ENCODE measurements around the gene NDUFC2. TPM values are rescaled to one million over a fixed set of nuclear protein-coding genes. Genes with fewer than 3 reads are reported as not detected.

Gene NDUFC2
- total RNA-seq, 1 donor from 2014 or later: 112 TPM

GRCh38 chr11:78036313-78036712, 43.3 kb downstream of the NDUFC2 start:
- no peak for DNase-seq (ENCODE audit: low spot score in 2 of 2)
- Histone ChIP-seq H3K9me3 (no peaks in the 10 kb centered on the region), H3K36me3 (no peaks in the 10 kb centered on the region), H3K4me3 (no peak overlapping the region), H3K27me3 (no peaks in the 10 kb centered on the region), H3K27ac (no peak overlapping the region), H3K4me1 (peaks cover 2 to 12% of the 10 kb centered on the region in 2 donors)
- intact Hi-C loops (cut with DNase I): no loop called here
- TF ChIP-seq, protein P1, sequence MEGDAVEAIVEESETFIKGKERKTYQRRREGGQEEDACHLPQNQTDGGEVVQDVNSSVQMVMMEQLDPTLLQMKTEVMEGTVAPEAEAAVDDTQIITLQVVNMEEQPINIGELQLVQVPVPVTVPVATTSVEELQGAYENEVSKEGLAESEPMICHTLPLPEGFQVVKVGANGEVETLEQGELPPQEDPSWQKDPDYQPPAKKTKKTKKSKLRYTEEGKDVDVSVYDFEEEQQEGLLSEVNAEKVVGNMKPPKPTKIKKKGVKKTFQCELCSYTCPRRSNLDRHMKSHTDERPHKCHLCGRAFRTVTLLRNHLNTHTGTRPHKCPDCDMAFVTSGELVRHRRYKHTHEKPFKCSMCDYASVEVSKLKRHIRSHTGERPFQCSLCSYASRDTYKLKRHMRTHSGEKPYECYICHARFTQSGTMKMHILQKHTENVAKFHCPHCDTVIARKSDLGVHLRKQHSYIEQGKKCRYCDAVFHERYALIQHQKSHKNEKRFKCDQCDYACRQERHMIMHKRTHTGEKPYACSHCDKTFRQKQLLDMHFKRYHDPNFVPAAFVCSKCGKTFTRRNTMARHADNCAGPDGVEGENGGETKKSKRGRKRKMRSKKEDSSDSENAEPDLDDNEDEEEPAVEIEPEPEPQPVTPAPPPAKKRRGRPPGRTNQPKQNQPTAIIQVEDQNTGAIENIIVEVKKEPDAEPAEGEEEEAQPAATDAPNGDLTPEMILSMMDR (IDR thresholded peaks at IDR 0.05): no peak

GRCh38 chr11:78034623-78035022, 45.0 kb downstream of the NDUFC2 start:
- intact Hi-C loops (cut with DNase I): no loop called here
- Histone ChIP-seq H3K4me1 (peaks cover 0 to 10% of the 10 kb centered on the region in 2 donors), H3K36me3 (no peaks in the 10 kb centered on the region), H3K4me3 (no peak overlapping the region), H3K27me3 (no peaks in the 10 kb centered on the region), H3K9me3 (no peaks in the 10 kb centered on the region), H3K27ac (no peak overlapping the region)
- no peak for DNase-seq (ENCODE audit: low spot score in 2 of 2)
- TF ChIP-seq, protein P1 (IDR thresholded peaks at IDR 0.05): no peak

- H3K4me3 ChIP-seq: no peak overlapping the region
- TF ChIP-seq, protein P1 (IDR thresholded peaks at IDR 0.05): no peak
- intact Hi-C loops (cut with DNase I): no loop called here
- no peak overlapping the region for H3K27ac ChIP-seq
- no peaks in the 10 kb centered on the region for H3K9me3 ChIP-seq
- H3K36me3 ChIP-seq: no peaks in the 10 kb centered on the region
- no peaks in the 10 kb centered on the region for H3K27me3 ChIP-seq
- peaks cover 0 to 7% of the 10 kb centered on the region in 2 donors for H3K4me1 ChIP-seq
- no peak for DNase-seq (ENCODE audit: low spot score in 2 of 2)
Observed at GRCh38 chr11:78033040-78033439, 46.6 kb downstream of the NDUFC2 start.

GRCh38 chr11:78032090-78032489, 47.6 kb downstream of the NDUFC2 start:
- Histone ChIP-seq H3K27ac (no peak overlapping the region), H3K36me3 (no peaks in the 10 kb centered on the region), H3K4me3 (no peak overlapping the region), H3K27me3 (no peaks in the 10 kb centered on the region), H3K4me1 (peaks cover 0 to 7% of the 10 kb centered on the region in 2 donors), H3K9me3 (no peaks in the 10 kb centered on the region)
- intact Hi-C loops (cut with DNase I): no loop called here
- TF ChIP-seq, protein P1 (IDR thresholded peaks at IDR 0.05): no peak
- DNase-seq (ENCODE audit: low spot score in 2 of 2): no peak

- TF ChIP-seq, protein P1 (IDR thresholded peaks at IDR 0.05): no peak
- no peaks in the 10 kb centered on the region for H3K9me3 ChIP-seq
- H3K4me3 ChIP-seq: no peak overlapping the region
- intact Hi-C loops (cut with DNase I): no loop called here
- H3K36me3 ChIP-seq: no peaks in the 10 kb centered on the region
- peaks cover 0 to 7% of the 10 kb centered on the region in 2 donors for H3K4me1 ChIP-seq
- no peaks in the 10 kb centered on the region for H3K27me3 ChIP-seq
- DNase-seq (ENCODE audit: low spot score in 2 of 2): no peak
- no peak overlapping the region for H3K27ac ChIP-seq
Observed at GRCh38 chr11:78031629-78032028, 48.0 kb downstream of the NDUFC2 start.
